DOHH2 (cell line): ENCODE measurements around the gene B4GALT5.

Source experiments
- CTCF ChIP-seq: fragments of 200-600 bp; sonication (generic); IDR thresholded peaks from one replicate; pipeline ENCODE4 v1.5.1; 2014; ENCODE audit warnings: antibody characterized with exemption, mild to moderate bottlenecking, low read depth, low read length; ENCODE audit not compliant: poor library complexity, severe bottlenecking
- EZH2phosphoT487 ChIP-seq: fragments of 200-600 bp; sonication (generic); IDR thresholded peaks from 2 replicates; pipeline ENCODE4 v1.6.1; 2017; ENCODE audit warnings: borderline replicate concordance, mild to moderate bottlenecking, antibody characterized with exemption, low read length, moderate library complexity, mixed read lengths

- no peak for TF ChIP-seq CTCF
- TF ChIP-seq EZH2phosphoT487 = no peak
Measured at GRCh38 chr20:49602345-49603208, 111.1 kb downstream of the B4GALT5 start.
